GM21825 (cell line): ENCODE results near the gene HP.
A peak's percentile ranks its signal among the peaks of the same experiment; 100 is the strongest.

ENCODE experiments used
- ATAC-seq: cut with Tn5 transposase; IDR thresholded peaks from one replicate; pipeline ENCODE4 v1.9.1; 2021; ENCODE audit warnings: mild to moderate bottlenecking, moderate library complexity; ENCODE audit not compliant: unreplicated experiment

HP gene

GRCh38 chr16:72084445-72084844 lies 30.1 kb downstream of the HP start:
- no peak for ATAC-seq

DNA sequence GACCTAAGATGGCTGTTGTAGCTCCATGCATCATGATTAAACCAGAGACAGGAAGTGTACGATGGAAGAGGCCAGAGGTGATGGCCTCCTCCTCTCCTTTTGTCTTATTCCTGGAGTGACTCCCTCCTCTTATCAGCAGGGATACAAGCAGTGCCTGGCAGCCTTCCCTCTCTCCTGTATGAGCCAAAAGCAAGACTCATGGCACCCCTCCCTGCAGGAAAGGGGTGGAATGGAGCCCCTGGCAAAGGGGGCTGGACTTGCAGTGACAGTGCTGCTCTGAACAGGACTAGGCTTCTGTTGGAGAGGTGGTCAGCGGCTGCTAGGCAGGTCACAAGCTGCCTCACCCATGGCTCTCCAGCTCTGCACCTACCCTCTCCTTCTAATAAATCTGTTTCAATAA lies 30.7 kb downstream of the HP start:
- ATAC-seq: no peak

DNA sequence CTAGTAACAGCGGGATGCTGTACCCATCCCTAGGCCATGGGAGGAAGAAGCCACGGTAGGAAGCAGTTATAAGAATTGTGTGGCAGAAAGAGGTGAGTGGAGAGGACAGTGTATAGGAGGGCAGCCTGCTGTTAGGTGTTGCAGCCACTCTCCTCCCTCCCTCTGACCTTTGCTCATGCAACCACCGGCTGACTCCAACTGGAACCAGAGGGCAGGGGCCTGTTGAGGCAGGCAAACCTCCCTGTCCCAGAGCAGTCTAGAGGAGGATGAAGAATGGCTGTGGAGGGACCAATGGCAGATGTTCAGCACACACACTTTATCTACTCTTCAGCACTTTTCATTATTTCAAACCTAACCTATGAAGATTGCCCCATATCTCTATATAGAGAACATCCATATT lies 36.9 kb downstream of the HP start:
- no peak for ATAC-seq

DNA sequence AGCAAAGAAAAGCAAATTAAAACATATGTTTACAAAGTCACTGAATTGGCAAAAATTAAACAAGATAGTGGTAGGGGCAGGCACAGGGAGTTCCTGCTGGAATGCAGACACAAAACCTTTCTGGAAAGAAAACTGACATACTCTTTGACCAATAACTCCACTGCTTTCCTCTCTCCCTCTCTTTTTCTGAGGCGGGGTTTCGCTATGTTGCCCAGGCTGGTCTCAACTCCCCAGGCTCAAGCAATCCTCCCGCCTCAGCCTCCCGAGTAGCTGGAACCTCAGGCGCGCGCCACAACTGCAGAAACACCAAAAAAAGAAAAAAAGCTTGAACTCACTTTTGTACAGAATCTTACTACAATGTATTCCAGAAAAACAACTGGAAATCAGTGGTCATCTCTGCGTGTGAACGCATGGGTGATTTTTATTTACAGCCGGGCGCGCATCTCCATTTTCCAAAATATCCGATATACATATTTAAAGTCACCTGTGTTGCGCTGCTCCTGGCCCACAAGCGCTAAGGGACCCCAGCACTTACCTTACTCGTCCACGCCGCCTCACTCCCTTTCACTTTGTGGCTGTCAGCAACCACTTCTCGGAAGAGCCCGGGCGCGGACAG lies 38.6 kb downstream of the HP start:
- ATAC-seq: no peak

- peak; percentile 98 for ATAC-seq
Observed at GRCh38 chr16:72093448-72094265, 39.4 kb downstream of the HP start, which contains the start of the genes DHX38 and TXNL4B. TSS of gene DHX38 (plus strand) at chr16:72093847. CDS start at chr16:72096158, 2,311 bp downstream. TSS of gene TXNL4B (minus strand) at chr16:72093620. CDS start at chr16:72090749, 2,871 bp downstream.

- ATAC-seq: no peak
Observed at GRCh38 chr16:72094266-72094610, 39.9 kb downstream of the HP start.

- ATAC-seq: no peak
Observed at GRCh38 chr16:72098936-72099335, 44.6 kb downstream of the HP start.

GRCh38 chr16:72099377-72099818 lies 45.1 kb downstream of the HP start:
- peak; percentile 45 for ATAC-seq

GRCh38 chr16:72101195-72101594 lies 46.9 kb downstream of the HP start:
- no peak for ATAC-seq

DNA sequence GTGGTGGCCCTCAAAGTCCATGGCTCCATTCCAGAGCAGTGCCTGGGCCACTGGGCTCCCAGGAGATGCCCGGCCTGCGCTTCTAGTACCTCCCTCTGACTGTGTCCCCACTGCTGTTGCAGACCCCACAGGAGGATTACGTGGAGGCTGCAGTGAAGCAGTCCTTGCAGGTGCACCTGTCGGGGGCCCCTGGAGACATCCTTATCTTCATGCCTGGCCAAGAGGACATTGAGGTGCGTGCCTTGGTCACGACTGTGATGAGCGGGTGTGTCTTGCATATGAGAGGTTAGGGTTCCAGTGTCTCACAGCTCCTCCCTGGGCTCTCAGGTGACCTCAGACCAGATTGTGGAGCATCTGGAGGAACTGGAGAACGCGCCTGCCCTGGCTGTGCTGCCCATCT lies 50.6 kb downstream of the HP start:
- no peak for ATAC-seq

DNA sequence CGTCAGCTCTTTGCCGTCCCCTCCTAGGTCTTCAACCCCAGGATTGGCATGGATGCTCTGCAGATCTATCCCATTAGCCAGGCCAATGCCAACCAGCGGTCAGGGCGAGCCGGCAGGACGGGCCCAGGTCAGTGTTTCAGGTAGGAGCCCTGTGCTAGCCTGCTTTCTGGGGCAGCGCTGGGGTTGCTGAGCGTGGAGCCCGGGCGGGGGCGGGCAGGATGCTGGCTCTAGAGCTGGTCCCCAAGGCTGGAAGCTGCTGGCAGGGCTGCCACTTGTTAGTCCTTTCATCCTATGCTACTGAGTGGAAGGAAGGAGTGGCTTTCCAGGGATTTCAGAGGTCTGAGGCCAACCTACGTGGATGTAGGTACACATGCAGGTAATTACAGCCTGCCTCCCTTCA lies 51.7 kb downstream of the HP start:
- no peak for ATAC-seq

GRCh38 chr16:72107371-72107770 lies 53.1 kb downstream of the HP start:
- no peak for ATAC-seq

DNA sequence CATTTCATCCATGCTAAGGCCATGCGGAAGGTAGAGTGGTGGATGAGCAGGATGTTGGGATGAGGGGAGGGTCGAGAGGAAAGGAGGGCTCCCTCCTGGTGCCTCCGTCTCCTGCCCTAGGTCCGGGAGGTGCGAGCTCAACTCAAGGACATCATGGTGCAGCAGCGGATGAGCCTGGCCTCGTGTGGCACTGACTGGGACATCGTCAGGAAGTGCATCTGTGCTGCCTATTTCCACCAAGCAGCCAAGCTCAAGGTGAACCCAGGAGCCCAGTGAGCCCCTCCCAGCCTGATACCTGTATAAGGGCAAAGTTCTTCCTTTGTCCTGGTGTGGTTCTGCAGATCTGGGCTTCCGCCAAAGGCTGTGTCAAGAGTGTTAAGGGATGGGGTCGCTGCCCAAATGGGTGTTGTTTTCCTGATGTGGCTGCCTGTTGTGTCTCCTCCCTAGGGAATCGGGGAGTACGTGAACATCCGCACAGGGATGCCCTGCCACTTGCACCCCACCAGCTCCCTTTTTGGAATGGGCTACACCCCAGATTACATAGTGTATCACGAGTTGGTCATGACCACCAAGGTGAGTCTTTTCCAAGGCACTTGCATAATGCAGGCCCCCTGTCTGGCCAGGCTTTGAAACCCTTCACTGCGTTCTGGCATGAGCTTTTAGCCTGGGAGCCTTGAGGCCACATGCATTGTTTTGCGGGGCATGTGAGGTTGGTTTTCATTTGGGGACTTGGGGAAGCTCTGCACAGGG lies 54.2 kb downstream of the HP start:
- ATAC-seq: no peak

- no peak for ATAC-seq
Observed at GRCh38 chr16:72109300-72109699, 55.0 kb downstream of the HP start.

- no peak for ATAC-seq
Observed at GRCh38 chr16:72109966-72110530, 55.7 kb downstream of the HP start.
